SHP77 treated with DMSO at 0.1 percent for 48 hours (cell line): ENCODE measurements around the gene KRT85.
"Not testable (repeated sequence)": the region's sequence is repeated elsewhere in the genome, so short reads cannot be mapped to it uniquely, and the experiment has no call there.

Experiments used
- DNase-seq: peaks from one replicate; lab custom pipeline; 2025; lab: John Stamatoyannopoulos, UW

Gene KRT85

DNA sequence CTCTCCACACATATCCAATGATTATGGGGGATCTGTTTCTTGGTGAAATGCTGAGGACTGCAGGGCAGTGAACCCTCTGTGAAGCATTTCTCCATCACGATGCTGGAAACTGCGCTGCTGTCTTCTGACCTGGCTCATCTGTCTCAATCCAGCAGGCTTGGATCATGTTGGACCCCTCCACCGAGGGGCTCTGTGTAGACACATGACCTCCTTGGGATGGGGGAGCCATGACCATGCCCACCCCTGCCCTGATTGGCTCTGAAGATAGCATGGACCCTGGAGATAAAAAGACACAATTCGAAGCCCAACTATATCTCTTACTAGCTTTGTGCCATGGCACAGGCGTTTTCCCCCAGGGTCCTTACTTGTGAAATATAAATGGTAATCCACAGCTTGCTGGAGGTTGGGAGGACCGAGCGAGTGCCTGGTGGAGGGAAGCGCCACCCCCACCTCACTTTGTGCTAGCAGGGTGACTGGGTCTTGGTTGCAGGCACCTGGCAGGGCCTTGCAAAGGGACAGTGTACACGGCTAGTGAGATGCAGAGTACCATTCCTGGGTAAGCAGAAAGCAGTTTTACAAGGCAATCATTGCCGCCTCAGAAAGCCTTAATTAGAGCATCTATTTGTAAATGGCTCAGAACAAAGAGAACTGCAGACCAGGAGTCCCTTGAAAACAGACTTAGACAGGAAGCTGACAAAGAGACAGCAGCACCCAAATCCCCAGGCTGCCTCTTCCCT is 43.7 kb downstream of the KRT85 start:
- no peak for DNase-seq

GRCh38 chr12:52323001-52323400 is 44.3 kb downstream of the KRT85 start:
- no peak for DNase-seq

- no peak for DNase-seq
These were observed 45.2 kb downstream of the KRT85 start for GRCh38 chr12:52322069-52322468.

GRCh38 chr12:52321418-52321817 is 45.9 kb downstream of the KRT85 start:
- no peak for DNase-seq

DNA sequence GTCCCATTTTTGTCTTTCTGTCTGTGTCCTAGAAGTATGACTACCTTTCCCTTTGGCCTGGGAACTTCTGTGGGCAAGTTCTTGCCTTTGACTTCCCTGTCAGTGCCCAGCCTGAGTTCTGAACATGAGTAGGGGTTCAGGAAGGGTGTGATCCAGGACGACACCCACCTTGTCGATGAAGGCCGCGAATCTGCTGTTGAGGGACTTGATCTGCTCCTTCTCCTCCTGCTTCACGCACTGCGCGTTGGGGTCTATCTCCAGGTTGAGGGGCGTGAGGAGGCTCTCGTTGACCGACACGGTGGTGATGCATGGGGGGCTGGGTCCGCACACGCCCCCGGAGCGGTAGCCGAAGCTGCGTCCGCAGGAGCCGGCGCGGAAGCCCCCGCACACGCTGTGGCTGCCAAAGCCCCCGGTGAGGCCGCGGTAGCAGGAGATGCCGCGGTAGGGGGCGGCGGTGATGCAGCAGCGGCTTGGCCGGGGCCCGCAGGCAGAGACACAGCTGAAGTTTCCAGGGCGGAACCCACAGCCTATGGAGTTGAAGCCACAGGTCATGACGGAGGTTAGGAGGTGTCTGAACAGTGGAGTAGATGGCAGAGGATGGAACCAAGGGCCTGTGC is 46.4 kb downstream of the KRT85 start, which contains the start of gene KRT83:
KRT83 (minus strand) TSS at position 615 of the 617 bp plus-strand sequence; CDS start at position 552, 63 bp downstream.
- DNase-seq: no peak

DNA sequence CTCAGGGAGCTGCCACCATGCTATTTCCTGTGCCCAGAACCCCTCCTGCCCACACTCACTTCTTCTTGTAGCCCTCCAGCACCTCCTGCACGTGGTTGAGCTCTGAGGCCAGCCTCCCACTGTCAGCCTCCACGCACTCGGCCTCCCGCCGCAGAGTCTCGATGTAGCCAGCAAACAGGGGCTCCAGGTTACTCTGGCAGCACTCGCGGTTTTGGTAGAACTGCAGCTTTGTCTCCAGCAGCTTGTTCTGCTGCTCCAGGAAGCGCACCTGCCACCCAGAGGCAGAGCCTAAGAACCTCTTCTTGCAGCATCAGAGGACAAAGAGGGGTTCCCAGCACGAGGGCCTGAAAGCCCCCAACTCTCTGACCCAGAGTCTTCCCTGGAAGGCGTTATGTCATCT is 48.2 kb downstream of the KRT85 start:
- DNase-seq: no peak

- DNase-seq: no peak
These were observed 48.9 kb downstream of the KRT85 start for GRCh38 chr12:52318241-52318990.

GRCh38 chr12:52317468-52318052 is 49.7 kb downstream of the KRT85 start:
- no peak for DNase-seq

GRCh38 chr12:52316701-52317100 is 50.6 kb downstream of the KRT85 start:
- no peak for DNase-seq

DNA sequence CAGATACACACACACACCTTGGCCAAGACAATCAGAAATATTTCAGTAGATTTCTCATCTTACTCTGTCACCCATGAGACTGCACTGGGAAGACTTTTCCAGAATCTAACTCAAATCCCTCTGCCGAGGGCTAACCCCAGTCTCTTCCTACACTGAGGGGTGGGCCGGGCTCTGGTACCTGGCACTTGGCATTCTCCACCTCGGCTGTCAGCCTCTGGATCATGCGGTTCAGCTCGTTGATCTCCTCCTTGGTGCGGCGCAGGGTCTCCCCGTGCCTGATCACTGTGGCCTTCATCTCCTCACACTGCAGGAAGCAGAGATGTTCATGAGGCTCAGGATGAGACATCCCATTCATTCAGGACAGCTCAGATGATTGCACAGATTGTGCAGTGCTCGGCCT is 51.0 kb downstream of the KRT85 start:
- no peak for DNase-seq

DNA sequence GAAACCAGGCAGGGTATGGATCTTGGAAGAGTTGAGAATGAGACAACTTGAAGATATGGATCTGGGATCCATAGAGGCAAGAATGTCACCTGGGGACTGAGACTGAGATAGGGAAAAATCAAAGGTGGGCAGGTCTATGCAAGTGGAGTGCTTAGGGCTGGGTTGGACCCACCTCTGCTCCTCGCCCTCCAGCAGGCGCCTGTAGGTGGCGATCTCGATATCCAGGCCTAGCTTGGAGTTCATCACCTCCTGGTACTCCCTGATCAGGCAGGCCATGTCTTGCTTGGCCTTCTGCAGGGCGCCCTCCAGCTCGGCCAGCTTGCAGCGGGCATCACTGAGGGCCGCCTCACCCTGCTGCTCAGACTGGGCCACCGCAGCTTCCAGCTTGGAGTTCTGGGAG is 51.6 kb downstream of the KRT85 start:
- not testable (repeated sequence) for DNase-seq

GRCh38 chr12:52314511-52314910 is 52.8 kb downstream of the KRT85 start:
- no peak for DNase-seq

- no peak for DNase-seq
These were observed 53.4 kb downstream of the KRT85 start for GRCh38 chr12:52313926-52314325.

DNA sequence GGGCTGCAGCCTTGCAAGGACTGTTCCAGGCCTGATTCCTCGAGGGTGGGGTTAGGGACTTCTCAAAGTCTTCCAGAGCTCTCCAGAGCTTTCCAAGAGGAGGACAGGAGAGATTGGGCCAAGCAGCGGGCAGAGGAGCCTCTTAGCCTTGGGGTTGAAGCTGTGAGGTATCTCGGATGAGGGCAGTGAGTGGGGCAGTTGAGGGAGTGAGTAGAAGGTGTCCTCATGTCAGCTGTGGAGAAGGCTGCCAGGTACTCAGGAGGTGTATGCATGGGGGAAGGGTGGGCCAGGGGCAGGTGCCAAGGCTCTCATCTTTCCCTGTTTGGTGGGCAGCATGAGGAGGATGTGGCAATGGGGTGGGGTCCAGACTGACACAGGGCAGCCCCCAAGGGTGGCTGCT is 53.8 kb downstream of the KRT85 start:
- DNase-seq: no peak

GRCh38 chr12:52312086-52312485 is 55.2 kb downstream of the KRT85 start:
- no peak for DNase-seq

DNA sequence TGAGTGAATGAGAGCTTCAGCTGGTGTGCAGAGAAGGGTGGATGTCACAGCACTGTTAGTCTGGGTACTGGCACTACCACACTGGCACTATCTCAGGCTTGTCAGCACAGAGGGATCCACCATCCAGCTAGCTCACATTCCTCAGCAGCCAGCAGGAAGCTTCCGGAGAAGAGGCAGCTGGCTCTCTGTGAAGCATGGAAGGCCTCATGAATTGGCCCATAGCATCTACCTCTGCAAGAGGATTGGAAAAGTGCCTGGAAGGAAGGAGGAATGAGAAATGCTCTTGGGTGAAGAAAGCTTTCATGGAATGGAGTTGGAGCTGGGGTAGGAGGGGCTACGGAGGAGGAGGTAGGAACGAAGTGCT is 56.0 kb downstream of the KRT85 start:
- no peak for DNase-seq

GRCh38 chr12:52310622-52311284 is 56.5 kb downstream of the KRT85 start:
- no peak for DNase-seq
